Lower leg skin (tissue), 4 donors: ENCODE results near the gene FAIM2. TPM values are rescaled to one million over a fixed set of nuclear protein-coding genes. Genes with fewer than 3 reads are reported as not detected.

Experiments used
- DNase-seq, 2 donors: peaks; one replicate each; pipeline ENCODE4 v3.0.0-alpha.2; 2019; ENCODE audit warnings: low spot score in 2 of 2
- H3K4me3 ChIP-seq: fragments of 200-600 bp; sonication (generic); 2 replicates; pipeline ENCODE4 v1.5.1; 2017; ENCODE audit warnings: mild to moderate bottlenecking, low read depth; ENCODE audit not compliant: poor library complexity, severe bottlenecking
- CTCF ChIP-seq, 3 donors: fragments of 450-650 bp; IDR thresholded peaks; one replicate each; pipeline ENCODE4 v1.5.1; 2016; ENCODE audit warnings: antibody characterized with exemption in 3 of 3, mild to moderate bottlenecking in 3 of 3, moderate library complexity in 2 of 3
- POLR2A ChIP-seq, 2 donors: fragments of 450-650 bp; IDR thresholded peaks; one replicate each; pipeline ENCODE4 v1.6.1; 2016 to 2017; ENCODE audit warnings: antibody characterized with exemption in 2 of 2, mild to moderate bottlenecking in 1 of 2, moderate library complexity in 1 of 2
- WGBS, 2 donors: methylation state at CpG; one replicate each; pipeline ENCODE4 v1.1.5; 2018; 5-methylcytosine and 5-hydroxymethylcytosine counted together
- intact Hi-C: fragments of 100-400 bp; cut with DNase I; formaldehyde crosslinking; loops from one replicate; pipeline ENCODE4 v1.15.0; 2023; ENCODE audit warnings: low total_unique reads
- total RNA-seq, 4 donors: library from RNA; depleted of rRNA; stranded (reverse); fragments of >200 nt; gene quantifications; one replicate each; pipeline ENCODE4 v1.1.0, GENCODE V29; 2016

The FAIM2 gene
- total RNA-seq, 4 donors from 2014 or later = 0.08 to 0.91 (median 0.17) TPM; not detected in 1

GRCh38 chr12:49831717-49832116 is 72.0 kb downstream of the FAIM2 start:
- TF ChIP-seq CTCF (IDR thresholded peaks at IDR 0.05) (no peak), POLR2A (IDR thresholded peaks at IDR 0.05) (no peak)
- no peak overlapping the region for H3K4me3 ChIP-seq
- intact Hi-C loops = no loop called here
- WGBS, 2 donors = 82 to 100% methylated on average over 2 of the region's 2 CpGs
- DNase-seq = peak in 1 of 2 donors; percentile 31

- peak within 1 kb of the TSS; percentile 66 for H3K4me3 ChIP-seq
- TF ChIP-seq CTCF (IDR thresholded peaks at IDR 0.05) (no peak), POLR2A (IDR thresholded peaks at IDR 0.05) (no peak)
- intact Hi-C loops = no loop called here
- 0 to 1% methylated on average over 41 to 47 of the region's 61 CpGs for WGBS, 2 donors
- peak; percentile 96 to 99 for DNase-seq
Observed at GRCh38 chr12:49828133-49829091, 75.3 kb downstream of the FAIM2 start, which contains the start of gene NCKAP5L. TSS of gene NCKAP5L (minus strand) at chr12:49828413. CDS start at chr12:49804044, 24,369 bp downstream.

- no peak for TF ChIP-seq CTCF (IDR thresholded peaks at IDR 0.05)
- no peak for TF ChIP-seq POLR2A (IDR thresholded peaks at IDR 0.05)
- peak in 1 of 2 donors; percentile 91 for DNase-seq
- intact Hi-C loops = no loop called here
- 1% methylated on average over 28 to 38 of the region's 38 CpGs for WGBS, 2 donors
- peak overlapping the region; percentile 66 for H3K4me3 ChIP-seq
Observed at GRCh38 chr12:49827401-49828099, 76.2 kb downstream of the FAIM2 start.

- WGBS, 2 donors = 56 to 67% methylated on average over 6 of the region's 6 CpGs
Observed at GRCh38 chr12:49827051-49827400, 76.7 kb downstream of the FAIM2 start.

GRCh38 chr12:49825971-49826421 is 77.7 kb downstream of the FAIM2 start:
- no peak overlapping the region for H3K4me3 ChIP-seq
- WGBS, 2 donors = 41% methylated on average over 4 of the region's 4 CpGs
- intact Hi-C loops = no loop called here
- TF ChIP-seq CTCF (IDR thresholded peaks at IDR 0.05) (no peak), POLR2A (IDR thresholded peaks at IDR 0.05) (no peak)
- DNase-seq = peak in 1 of 2 donors; percentile 83

More at GRCh38 chr12:49827051-49827400, 76.7 kb downstream of the FAIM2 start:
- DNase-seq = no peak
- H3K4me3 ChIP-seq = peak overlapping the region; percentile 66
- intact Hi-C loops = no loop called here
- TF ChIP-seq CTCF (IDR thresholded peaks at IDR 0.05) = no peak
- no peak for TF ChIP-seq POLR2A (IDR thresholded peaks at IDR 0.05)
